Measurements from ENCODE around the gene PDE4DIP.
A peak's percentile ranks its signal among the peaks of the same experiment; 100 is the strongest.
"Not testable (repeated sequence)": the region's sequence is repeated elsewhere in the genome, so short reads cannot be mapped to it uniquely, and the experiment has no call there.

The PDE4DIP gene

DNA sequence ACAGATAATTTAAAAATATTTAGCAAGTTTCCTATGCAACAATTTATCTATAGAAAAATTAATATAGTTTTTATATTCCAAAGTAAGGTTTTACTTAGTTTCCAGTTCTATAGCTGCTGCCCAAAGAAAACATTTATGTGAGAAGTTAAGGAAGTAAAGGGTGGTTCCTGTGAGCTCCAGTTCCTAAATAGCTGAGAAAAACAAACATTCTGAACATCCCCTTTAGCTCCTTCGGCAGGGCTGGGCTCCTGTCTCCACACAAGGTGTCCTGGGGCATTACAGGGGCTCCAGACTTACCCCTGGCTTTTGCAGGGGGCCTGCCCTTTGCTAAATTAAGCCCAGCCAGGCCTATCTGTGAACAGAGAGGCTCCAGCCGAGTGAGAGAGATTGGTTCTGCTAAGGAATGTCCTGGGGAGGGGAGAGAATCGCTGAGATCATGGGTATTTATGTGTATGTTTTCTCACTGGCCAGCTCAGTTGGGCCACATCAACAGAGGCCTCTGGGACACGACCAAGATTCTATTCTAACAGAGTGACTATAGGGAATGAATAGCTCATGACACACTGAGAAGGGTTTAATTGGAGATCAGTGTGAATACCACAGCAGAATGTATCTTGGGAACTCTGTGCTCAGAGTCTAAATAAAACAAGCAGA is 72.6 kb downstream of the PDE4DIP start:
- DNase-seq = not testable (repeated sequence)

DNA sequence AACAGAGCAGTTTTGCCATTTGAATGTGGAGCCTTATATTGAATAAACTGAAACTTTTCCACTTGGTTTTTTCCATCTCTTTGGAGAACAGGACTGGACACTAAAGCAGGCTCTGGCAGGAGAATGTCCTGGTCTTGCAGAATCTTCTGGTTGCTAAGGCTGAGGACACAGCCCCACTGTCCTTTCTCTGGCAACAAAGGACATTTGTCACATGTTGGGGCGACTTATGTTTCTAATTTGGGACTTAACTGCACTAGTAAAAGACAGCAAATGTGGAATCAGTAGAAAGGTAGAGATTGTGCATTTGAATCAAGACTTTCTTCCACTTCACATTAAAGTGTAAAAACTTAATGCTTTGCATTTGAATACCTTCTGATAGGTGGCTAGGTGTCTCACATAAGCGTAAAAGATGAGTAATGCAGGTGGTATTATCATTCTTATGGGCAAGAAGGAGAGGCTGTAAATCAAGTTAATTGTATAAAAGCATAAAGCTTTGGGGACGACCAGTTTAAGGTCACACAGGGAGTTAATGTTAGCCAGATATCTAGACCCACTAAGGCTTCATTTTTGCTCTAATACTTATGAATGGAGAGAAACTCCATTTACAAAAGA is 74.7 kb downstream of the PDE4DIP start:
- not testable (repeated sequence) for DNase-seq

DNA sequence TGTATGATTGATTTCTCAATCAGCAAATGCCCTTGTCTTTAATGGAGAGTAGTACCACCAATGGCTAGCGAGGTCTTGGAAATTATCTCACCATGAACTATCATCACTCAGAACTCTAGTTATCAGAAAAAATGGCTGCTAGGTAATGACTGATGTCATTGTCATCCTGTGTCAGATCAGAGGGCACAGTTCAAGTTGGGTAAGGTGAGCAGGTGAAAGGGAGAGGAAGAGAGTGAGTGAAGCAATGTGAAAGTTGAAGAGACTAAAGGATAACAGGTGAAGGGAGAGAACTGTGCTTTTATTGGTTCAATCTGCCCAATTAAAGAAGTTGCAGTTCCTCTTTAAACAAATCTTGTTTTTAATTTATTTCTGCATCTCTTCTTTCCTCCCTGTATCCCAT is 76.8 kb downstream of the PDE4DIP start:
- not testable (repeated sequence) for DNase-seq

DNA sequence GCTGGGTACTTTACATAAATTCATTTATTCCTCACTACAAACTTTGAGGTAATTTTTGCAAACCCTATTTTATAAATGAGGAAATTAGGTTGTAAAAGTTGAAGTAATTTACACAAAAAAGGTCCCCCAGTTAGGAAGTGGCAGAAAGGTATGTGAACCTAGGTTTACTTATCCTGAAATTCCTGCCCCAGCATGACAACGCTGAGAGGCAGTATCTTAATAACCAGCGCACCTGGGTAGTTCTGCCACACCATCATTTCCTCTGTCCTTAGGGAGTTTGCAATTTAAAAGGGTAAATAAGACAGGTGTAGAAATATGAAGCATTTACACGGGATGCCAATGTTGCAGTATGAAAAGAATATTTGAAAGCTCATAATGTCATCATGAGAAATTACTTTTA is 79.6 kb downstream of the PDE4DIP start:
- not testable (repeated sequence) for DNase-seq

DNA sequence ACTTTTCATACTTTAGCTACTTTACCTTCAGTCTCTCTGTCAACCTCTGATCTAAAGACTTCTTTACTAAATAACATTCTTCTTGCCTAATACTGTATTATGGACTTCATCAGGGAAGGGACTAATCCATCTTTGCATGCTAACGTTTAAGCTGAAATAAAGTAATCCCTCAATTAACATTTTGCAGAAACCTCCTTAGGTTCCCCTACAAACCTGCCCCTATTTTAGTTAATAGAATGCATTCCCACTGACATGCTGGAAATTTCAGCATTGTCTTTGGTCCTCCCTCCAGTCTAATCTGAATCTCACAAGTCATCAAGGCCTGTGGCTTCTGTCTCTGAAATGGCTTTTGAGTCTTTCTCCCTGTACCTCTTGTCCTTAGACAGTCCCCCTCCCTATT is 83.4 kb downstream of the PDE4DIP start:
- not testable (repeated sequence) for DNase-seq

DNA sequence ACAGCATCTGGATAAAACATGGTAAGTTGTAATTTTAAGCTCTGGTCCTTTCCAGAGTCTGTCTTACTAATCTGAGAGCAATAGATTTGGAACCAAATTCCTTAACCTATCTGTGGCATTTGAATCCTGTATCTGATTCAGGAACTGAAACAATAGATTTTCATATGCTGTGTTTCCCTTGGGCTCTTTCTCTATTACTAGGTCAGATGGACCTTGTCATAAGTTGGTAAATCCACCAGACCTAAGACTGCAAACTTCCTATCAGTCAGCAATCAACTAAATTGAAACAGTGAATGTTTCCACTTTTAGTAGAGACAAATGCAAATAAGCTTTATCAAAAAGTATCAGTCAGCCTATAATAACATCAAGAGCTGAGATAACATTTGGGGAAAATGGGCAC is 85.0 kb downstream of the PDE4DIP start:
- not testable (repeated sequence) for DNase-seq

DNA sequence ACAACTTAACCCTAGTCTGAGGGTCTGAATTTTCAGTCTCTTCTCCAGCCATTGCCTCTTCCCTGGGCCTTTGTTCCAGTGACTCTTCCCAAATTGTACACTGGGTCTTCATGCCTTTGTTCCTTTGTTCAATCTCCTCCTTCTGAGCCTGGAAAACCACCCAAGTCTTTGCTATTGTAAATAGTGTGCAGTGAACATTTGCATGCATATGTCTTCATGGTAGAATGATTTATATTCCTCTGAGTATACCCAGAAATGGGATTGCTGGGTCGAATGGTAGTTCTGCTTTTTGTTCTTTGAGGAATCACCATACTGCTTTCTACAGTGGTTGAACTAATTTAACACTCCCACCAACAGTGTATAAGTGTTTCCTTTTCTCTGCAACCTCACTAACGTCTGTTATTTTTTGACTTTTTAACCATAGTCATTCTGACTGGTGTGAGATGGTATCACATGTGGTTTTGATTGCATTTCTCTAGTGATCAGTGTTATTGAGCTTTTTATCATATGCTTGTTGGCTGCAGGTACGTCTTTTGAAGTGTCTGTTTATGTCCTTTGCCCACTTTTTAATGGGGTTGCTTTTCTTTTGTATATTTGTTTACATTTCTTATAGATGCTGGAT is 91.3 kb downstream of the PDE4DIP start:
- not testable (repeated sequence) for DNase-seq

DNA sequence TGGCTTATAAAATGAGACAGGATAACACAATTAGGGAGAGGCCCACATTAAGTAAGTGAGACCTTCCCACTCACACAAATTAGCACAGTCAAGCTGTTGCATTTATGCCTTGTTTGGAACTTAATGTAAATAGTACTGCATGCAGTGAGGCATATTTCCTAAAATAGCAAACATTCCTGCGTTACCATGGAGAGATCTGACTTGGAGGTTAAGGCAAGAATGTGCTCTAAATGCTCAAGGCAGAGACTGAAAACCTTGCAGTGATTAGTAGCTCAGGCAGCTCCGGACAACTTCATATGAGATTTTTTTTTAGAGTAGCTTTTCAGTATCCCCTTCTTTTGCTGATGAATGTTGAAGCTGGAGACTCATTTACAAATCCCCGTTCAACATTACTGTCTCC is 98.7 kb downstream of the PDE4DIP start:
- not testable (repeated sequence) for DNase-seq

DNA sequence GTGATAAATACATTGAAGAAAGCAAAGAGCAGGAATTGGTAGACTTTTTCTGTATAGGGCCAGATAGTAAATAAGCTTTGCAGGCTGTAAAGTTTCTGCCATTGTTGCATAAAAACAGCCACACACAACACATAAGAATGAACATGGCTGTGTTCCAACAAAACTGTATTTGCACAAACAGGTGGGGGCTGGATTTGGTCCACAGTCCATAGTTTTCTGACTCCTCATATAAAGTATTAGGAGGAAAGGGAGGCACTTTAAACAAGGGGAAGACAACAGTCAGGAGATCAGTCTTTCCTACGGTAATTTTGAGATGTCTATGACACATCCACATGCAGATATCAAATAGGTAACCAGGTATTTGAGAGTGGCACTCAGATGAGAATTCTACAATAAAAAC is 100.9 kb downstream of the PDE4DIP start:
- not testable (repeated sequence) for DNase-seq

DNA sequence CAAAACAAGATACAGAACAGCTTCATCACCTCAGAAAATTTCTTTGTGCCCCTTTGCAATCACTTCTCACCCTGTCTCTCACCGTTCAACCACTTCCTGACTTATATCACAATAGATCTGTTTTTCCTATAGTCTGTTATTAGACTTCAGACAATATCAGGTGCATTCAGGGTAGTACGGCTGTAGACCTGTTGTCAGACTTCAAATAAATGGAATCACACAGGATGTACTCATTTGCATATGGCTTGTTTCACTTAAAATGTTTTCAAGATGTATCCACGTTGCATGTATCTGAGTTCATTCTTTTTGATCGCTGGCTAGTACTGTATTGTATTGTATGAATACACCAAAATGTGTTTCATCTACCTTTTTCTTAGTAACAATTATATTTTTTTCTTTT is 104.5 kb downstream of the PDE4DIP start:
- DNase-seq = not testable (repeated sequence)

DNA sequence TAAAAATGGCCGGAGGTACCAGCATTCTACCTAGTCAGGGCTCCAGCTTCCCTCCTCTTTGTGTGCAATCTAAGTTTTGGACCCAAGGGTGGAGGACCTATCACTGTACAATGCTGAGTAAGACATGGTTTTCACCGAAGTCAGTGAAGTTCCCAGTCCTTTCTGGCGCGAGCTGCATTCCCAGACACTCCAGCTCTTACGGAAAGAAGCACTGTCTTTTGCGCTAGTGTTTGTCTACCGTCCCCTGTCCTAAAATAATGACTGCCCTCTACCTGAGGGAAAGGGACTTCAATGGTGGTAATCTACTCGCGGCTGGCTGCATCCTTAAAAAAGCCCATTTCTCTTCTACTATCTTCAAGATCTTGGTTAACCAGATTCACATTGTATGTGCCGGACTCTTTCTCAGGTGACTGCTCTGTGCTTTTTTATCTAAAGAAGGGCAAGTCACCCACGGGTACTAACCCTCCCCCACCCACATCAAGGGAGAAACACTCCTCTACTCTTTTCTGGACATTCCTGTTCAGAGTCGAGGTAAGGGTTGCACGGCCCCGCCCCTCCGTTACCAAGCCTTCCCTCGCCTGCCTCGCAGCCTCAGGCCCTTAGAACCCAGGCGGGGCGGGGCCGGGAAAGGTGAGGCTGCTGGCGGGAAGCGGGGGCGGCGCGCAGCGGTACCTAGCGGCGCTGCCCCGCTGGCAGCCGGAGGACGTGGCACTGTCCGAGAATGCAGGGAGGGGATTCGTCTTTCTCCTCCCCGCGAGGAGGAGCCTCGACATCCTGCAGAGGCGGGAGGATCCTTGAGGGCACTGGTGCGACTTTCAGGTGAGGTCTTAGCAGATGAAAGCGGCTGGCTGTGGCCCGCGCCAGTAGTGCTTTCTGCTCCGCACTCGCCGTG is 107.4 kb downstream of the PDE4DIP start:
- peak; percentile 92 for DNase-seq

DNA sequence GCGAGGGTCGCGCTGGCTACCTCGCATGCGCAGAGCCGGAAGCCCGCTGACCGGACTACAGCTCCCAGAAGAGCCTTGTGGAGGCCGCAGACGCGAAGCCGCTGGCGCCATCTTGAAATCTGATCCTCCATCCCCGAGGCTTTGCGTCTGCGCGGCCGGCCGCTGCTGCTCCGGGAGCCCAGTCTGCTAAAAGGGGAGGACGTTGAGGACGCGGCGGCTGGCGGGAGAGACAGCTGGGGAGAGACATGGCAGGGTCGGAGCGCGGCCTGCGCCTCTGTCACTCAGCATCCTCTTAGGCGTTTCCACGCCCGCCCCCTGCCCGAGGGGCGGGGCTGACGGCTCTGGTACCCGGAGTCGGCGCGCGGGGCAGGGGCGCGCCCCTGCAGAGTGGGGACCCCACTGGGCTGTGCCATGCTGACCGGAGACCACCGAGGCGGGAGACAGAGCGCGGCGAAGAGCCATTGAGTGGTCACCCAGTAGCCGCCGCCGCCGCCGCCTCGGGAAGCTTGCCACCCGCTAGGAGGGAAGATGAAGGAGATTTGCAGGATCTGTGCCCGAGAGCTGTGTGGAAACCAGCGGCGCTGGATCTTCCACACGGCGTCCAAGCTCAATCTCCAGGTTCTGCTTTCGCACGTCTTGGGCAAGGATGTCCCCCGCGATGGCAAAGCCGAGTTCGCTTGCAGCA is 108.2 kb downstream of the PDE4DIP start:
- DNase-seq = not testable (repeated sequence)

DNA sequence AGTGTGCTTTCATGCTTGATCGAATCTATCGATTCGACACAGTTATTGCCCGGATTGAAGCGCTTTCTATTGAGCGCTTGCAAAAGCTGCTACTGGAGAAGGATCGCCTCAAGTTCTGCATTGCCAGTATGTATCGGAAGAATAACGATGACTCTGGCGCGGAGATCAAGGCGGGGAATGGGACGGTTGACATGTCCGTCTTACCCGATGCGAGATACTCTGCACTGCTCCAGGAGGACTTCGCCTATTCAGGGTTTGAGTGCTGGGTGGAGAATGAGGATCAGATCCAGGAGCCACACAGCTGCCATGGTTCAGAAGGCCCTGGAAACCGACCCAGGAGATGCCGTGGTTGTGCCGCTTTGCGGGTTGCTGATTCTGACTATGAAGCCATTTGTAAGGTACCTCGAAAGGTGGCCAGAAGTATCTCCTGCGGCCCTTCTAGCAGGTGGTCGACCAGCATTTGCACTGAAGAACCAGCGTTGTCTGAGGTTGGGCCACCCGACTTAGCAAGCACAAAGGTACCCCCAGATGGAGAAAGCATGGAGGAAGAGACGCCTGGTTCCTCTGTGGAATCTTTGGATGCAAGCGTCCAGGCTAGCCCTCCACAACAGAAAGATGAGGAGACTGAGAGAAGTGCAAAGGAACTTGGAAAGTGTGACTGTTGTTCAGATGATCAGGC is 108.8 kb downstream of the PDE4DIP start:
- peak; percentile 34 for DNase-seq

DNA sequence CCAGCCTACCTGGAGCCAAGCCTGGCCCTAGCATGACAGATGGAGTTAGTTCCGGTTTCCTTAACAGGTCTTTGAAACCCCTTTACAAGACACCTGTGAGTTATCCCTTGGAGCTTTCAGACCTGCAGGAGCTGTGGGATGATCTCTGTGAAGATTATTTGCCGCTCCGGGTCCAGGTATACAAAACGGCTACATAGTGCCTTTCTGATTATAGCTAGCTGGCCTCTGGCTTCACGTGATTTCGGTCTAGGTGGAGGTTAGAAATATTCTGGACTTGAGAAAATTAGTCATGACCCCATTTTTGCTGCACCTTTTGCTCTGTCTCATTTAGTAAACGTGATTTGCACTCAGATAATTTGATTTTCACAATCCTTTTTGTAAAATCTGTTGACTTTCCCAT is 109.5 kb downstream of the PDE4DIP start:
- DNase-seq = peak; percentile 5

DNA sequence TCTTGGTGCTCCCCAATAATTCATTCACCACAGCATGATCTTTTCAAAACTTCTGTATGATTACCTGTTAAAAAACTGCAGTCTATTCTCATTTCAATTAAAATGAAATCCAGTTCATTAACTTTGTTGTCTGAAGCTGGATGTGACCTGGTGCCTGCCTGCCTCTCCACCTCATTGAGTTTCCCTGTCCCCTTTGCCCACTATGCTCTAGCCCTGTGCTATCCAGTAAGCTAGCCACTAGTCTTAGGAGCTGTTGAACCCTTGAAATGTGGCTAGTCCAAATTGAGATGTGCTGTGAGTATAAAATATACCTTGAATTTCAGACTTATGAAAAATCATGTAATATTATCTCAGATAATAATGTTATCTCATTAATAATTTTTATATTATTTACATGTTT is 114.1 kb downstream of the PDE4DIP start:
- not testable (repeated sequence) for DNase-seq

DNA sequence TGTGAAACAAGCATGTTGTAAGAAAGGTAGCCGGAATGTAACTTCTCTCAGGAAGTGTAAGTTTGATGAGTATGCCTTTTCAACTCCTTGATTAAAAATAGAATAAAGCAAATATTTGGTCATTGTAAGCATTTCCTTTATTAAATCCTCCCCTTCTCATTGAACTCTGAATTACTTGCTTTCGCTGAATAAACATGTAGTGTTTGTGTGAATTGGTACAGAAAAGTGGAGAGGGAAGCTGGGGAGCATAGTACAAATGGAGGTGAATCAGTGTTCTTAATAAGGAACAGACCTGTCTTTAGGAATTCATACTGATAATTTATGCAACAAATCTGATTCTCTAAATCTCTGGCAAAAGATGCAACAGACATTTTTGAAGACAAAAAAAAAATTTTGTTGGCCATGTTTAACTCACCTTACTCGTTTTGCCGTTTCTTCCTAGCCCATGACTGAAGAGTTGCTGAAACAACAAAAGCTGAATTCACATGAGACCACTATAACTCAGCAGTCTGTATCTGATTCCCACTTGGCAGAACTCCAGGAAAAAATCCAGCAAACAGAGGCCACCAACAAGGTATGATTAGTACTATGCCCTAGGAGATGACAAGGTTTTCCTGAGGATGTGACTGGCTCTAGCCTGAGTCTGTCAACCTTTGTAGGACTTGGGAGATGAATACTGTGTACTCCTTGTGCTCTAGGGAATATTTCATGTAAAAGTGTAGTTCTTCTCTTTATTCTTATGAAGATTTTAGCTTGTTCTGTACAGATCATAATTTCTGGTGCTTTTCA is 116.2 kb downstream of the PDE4DIP start:
- DNase-seq = not testable (repeated sequence)

DNA sequence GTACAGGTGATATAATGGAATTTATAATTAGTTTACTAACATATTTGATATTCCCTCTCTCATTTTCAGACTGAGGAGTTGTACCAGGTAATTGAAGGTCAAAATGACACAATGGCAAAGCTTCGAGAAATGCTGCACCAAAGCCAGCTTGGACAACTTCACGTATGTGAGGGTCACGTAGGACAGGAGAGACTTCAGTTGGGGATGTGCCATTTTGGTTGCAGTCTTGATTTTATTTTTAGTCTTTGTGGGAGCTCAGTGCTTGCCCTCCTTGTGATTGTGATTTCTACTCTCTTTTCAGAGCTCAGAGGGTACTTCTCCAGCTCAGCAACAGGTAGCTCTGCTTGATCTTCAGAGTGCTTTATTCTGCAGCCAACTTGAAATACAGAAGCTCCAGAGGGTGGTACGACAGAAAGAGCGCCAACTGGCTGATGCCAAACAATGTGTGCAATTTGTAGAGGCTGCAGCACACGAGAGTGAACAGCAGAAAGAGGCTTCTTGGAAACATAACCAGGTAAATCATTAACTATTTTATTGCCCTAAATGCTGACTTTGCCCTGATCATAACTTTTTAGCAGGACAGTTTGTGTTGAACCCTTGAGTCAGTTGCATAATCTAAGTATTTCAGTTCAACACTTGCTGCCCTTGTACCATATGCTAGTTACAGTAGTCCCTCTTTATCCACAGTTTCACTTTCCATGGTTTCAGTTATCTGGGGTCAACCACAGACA is 118.1 kb downstream of the PDE4DIP start:
- DNase-seq = not testable (repeated sequence)

DNA sequence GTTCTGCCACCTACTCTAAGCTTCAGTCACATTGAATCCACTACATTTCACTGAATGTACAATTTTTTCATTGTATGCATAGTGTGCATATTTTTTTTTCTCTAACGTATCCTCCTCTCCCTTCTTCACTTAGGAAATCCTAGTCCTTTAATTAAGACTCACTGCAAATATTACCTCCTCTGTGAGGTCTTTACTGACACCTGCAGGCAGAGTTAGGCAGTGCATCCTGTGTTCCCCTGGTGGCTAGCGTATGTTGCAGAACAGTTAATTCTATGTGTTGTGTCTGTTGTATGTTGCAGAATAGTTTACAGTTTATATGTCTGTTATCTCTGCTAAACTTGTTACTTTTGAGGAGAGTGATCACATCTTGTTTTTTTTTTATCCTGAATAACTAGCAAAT is 121.9 kb downstream of the PDE4DIP start:
- not testable (repeated sequence) for DNase-seq

DNA sequence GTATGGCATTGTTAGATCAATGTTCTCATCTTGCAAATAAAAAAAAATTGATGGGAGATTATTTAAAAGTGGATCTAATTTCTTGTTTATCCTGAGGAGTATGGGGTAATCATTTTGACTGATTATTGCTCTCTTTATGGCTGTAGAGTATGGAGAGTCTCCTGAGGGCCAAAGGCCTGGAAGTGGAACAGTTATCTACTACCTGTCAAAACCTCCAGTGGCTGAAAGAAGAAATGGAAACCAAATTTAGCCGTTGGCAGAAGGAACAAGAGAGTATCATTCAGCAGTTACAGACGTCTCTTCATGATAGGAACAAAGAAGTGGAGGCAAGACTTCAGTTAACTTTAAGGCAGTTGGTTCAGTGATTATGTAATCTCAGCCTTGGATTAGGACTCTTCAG is 123.4 kb downstream of the PDE4DIP start:
- DNase-seq = not testable (repeated sequence)

DNA sequence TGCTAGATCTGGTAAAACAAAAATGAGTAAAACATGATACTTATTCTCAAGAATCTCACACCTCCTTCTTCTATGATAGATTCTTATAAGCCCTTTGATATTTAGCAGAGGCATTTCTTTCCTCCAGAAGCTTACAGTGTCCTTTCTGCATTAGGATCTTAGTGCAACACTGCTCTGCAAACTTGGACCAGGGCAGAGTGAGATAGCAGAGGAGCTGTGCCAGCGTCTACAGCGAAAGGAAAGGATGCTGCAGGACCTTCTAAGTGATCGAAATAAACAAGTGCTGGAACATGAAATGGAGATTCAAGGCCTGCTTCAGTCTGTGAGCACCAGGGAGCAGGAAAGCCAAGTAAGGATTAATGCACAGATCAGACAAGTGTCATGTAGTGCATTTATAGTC is 124.5 kb downstream of the PDE4DIP start:
- DNase-seq = not testable (repeated sequence)
